Gastroesophageal sphincter (tissue), 4 donors: Measurements from ENCODE around the gene PRG3. TPM values are rescaled to one million over a fixed set of nuclear protein-coding genes. Genes with fewer than 3 reads are reported as not detected.

Source experiments
- ATAC-seq: fragments of 150-250 bp; one replicate; pipeline ENCODE4 v1.9.1; 2016; ENCODE audit warnings: mild to moderate bottlenecking, moderate library complexity
- H3K27ac ChIP-seq, 4 donors: fragments of 200-600 bp; sonication (generic) in 3 of 4; 1 replicate in 3 of 4; 2 replicates in 1 of 4; pipeline ENCODE4 v1.5.1; 2016 to 2019
- H3K27me3 ChIP-seq: fragments of 200-600 bp; sonication (generic); one replicate; pipeline ENCODE4 v1.5.1; 2019
- H3K36me3 ChIP-seq, 2 donors: fragments of 200-600 bp; sonication (generic); one replicate each; pipeline ENCODE4 v1.5.1; 2019; ENCODE audit warnings: control low read depth in 1 of 2
- H3K4me1 ChIP-seq, 3 donors: fragments of 200-600 bp; sonication (generic); 1 replicate in 2 of 3; 2 replicates in 1 of 3; pipeline ENCODE4 v1.5.1; 2016 to 2019; ENCODE audit warnings: control low read depth in 2 of 3
- H3K4me3 ChIP-seq, 2 donors: fragments of 200-600 bp; sonication (generic); one replicate each; pipeline ENCODE4 v1.5.1; 2019; ENCODE audit warnings: mild to moderate bottlenecking in 1 of 2, moderate library complexity in 1 of 2
- H3K9me3 ChIP-seq, 3 donors: fragments of 200-600 bp; sonication (generic); one replicate each; pipeline ENCODE4 v1.5.1; 2017 to 2019; ENCODE audit warnings: control low read depth in 2 of 3
- CTCF ChIP-seq, 4 experiments: fragments of 200-600 bp in 2 of 4; fragments of 450-650 bp in 2 of 4; sonication (generic) in 1 of 4; IDR thresholded peaks; one replicate each; pipeline ENCODE4 v1.5.1; 2017 to 2019; ENCODE audit warnings: antibody characterized with exemption in 4 of 4, mild to moderate bottlenecking in 2 of 4, moderate library complexity in 2 of 4
- EP300 ChIP-seq: sonication (generic); formaldehyde crosslinking; IDR thresholded peaks from one replicate; pipeline ENCODE4 v1.6.1; 2017; ENCODE audit warnings: antibody characterized with exemption, mild to moderate bottlenecking
- POLR2A ChIP-seq, 2 donors: fragments of 450-650 bp; IDR thresholded peaks; one replicate each; pipeline ENCODE4 v1.6.1; 2017; ENCODE audit warnings: antibody characterized with exemption in 2 of 2, mild to moderate bottlenecking in 2 of 2, moderate library complexity in 1 of 2
- POLR2AphosphoS5 ChIP-seq: sonication (generic); formaldehyde crosslinking; IDR thresholded peaks from one replicate; pipeline ENCODE4 v1.6.1; 2017; ENCODE audit warnings: antibody characterized with exemption
- WGBS, 2 donors: methylation state at CpG; one replicate each; pipeline ENCODE4 v1.1.5; 2018; ENCODE audit warnings: low coverage in 1 of 2; 5-methylcytosine and 5-hydroxymethylcytosine counted together
- total RNA-seq, 4 donors: library from RNA; depleted of rRNA; stranded (reverse); fragments of >200 nt; gene quantifications; one replicate each; pipeline ENCODE4 v1.1.0, GENCODE V29; 2016

Gene PRG3
- total RNA-seq, 4 donors from 2014 or later, result not detected

GRCh38 chr11:57422669-57423068 lies 41.7 kb upstream of the PRG3 start:
- Histone ChIP-seq H3K27me3 (no peaks in the 10 kb centered on the region), H3K27ac (no peak overlapping the region), H3K9me3 (no peaks in the 10 kb centered on the region), H3K4me3 (no peak overlapping the region), H3K4me1 (peaks cover 13 to 54% (median 38%) of the 10 kb centered on the region in 3 donors), H3K36me3 (peaks cover 0 to 60% of the 10 kb centered on the region in 2 donors)
- WGBS, 2 donors, result 77 to 78% methylated on average over 3 to 4 of the region's 4 CpGs
- TF ChIP-seq CTCF (IDR thresholded peaks at IDR 0.05) (no peak), POLR2A (IDR thresholded peaks at IDR 0.05) (no peak), EP300 (no peak), POLR2AphosphoS5 (no peak)
- ATAC-seq, result no peak

GRCh38 chr11:57421805-57422204 lies 40.9 kb upstream of the PRG3 start:
- ATAC-seq, result no peak
- peaks cover 11 to 54% (median 37%) of the 10 kb centered on the region in 3 donors for H3K4me1 ChIP-seq
- H3K9me3 ChIP-seq, result no peaks in the 10 kb centered on the region
- no peaks in the 10 kb centered on the region for H3K27me3 ChIP-seq
- H3K27ac ChIP-seq, result no peak overlapping the region
- no peak overlapping the region for H3K4me3 ChIP-seq
- H3K36me3 ChIP-seq, result peaks cover 0 to 69% of the 10 kb centered on the region in 2 donors
- no peak for TF ChIP-seq POLR2A (IDR thresholded peaks at IDR 0.05)
- no peak for TF ChIP-seq CTCF (IDR thresholded peaks at IDR 0.05)
- TF ChIP-seq EP300, result no peak
- TF ChIP-seq POLR2AphosphoS5, result no peak

- Histone ChIP-seq H3K9me3 (no peaks in the 10 kb centered on the region), H3K4me3 (no peak overlapping the region), H3K27ac (no peak overlapping the region), H3K4me1 (peaks cover 11 to 53% (median 33%) of the 10 kb centered on the region in 3 donors), H3K36me3 (peaks cover 0 to 76% of the 10 kb centered on the region in 2 donors), H3K27me3 (no peaks in the 10 kb centered on the region)
- ATAC-seq, result no peak
- WGBS, 2 donors, result 86 to 100% methylated on average over 1 of the region's 4 CpGs
- TF ChIP-seq EP300, result no peak
- TF ChIP-seq POLR2AphosphoS5, result no peak
- TF ChIP-seq CTCF (IDR thresholded peaks at IDR 0.05), result no peak
- no peak for TF ChIP-seq POLR2A (IDR thresholded peaks at IDR 0.05)
Measured at GRCh38 chr11:57421066-57421465, 40.1 kb upstream of the PRG3 start.

GRCh38 chr11:57419146-57419545 lies 38.2 kb upstream of the PRG3 start:
- no peaks in the 10 kb centered on the region for H3K9me3 ChIP-seq
- no peaks in the 10 kb centered on the region for H3K27me3 ChIP-seq
- H3K4me3 ChIP-seq, result no peak overlapping the region
- ATAC-seq, result no peak
- peaks cover 0 to 95% of the 10 kb centered on the region in 2 donors for H3K36me3 ChIP-seq
- H3K4me1 ChIP-seq, result peaks cover 0 to 34% (median 15%) of the 10 kb centered on the region in 3 donors
- WGBS, 2 donors, result 92% methylated on average over 1 of the region's 3 CpGs; no CpG with 5 or more reads in 1 of the 2 donors
- no peak for TF ChIP-seq EP300
- TF ChIP-seq CTCF (IDR thresholded peaks at IDR 0.05), result no peak
- no peak for TF ChIP-seq POLR2AphosphoS5
- no peak for TF ChIP-seq POLR2A (IDR thresholded peaks at IDR 0.05)
- no peak overlapping the region for H3K27ac ChIP-seq

- Histone ChIP-seq H3K27ac (no peak overlapping the region), H3K36me3 (peaks cover 0 to 95% of the 10 kb centered on the region in 2 donors), H3K9me3 (no peaks in the 10 kb centered on the region), H3K4me1 (peaks cover 0 to 28% (median 9%) of the 10 kb centered on the region in 3 donors), H3K4me3 (no peak overlapping the region), H3K27me3 (no peaks in the 10 kb centered on the region)
- no peak for TF ChIP-seq POLR2AphosphoS5
- TF ChIP-seq POLR2A (IDR thresholded peaks at IDR 0.05), result no peak
- TF ChIP-seq CTCF (IDR thresholded peaks at IDR 0.05), result no peak
- ATAC-seq, result no peak
Measured at GRCh38 chr11:57418131-57418530, 37.2 kb upstream of the PRG3 start.
